GM23338 (cell line): ENCODE measurements around the gene ASB16. TPM values are rescaled to one million over a fixed set of nuclear protein-coding genes. Genes with fewer than 3 reads are reported as not detected.

ENCODE experiments used
- ATAC-seq: fragments of 200-7000 bp; cut with Tn5 transposase; 3 replicates; pipeline ENCODE4 v1.9.1; 2020
- DNase-seq: peaks from one replicate; pipeline ENCODE4 v3.0.0-alpha.2; 2015; ENCODE audit warnings: low spot score
- H2AFZ ChIP-seq: fragments of 200-600 bp; sonication (generic); 2 replicates; pipeline ENCODE4 v1.8.0; 2016; ENCODE audit warnings: antibody characterized with exemption, mild to moderate bottlenecking, moderate library complexity
- H3F3A ChIP-seq: fragments of 200-600 bp; sonication (generic); replicated peaks from 2 replicates; pipeline ENCODE4 v1.8.0; 2017; ENCODE audit warnings: antibody characterized with exemption, mixed run types, low read depth
- H3K27ac ChIP-seq: fragments of 200-600 bp; sonication (generic); 2 replicates; pipeline ENCODE4 v1.6.1; 2016; ENCODE audit warnings: low read depth
- H3K27me3 ChIP-seq: fragments of 200-600 bp; sonication (generic); 2 replicates; pipeline ENCODE4 v1.8.0; 2016; ENCODE audit warnings: mild to moderate bottlenecking, mixed run types, moderate library complexity; ENCODE audit not compliant: insufficient read depth
- H3K36me3 ChIP-seq: fragments of 200-600 bp; sonication (generic); 2 replicates; pipeline ENCODE4 v1.8.0; 2016; ENCODE audit warnings: mild to moderate bottlenecking; ENCODE audit not compliant: insufficient read depth
- H3K4me1 ChIP-seq: fragments of 200-600 bp; sonication (generic); 2 replicates; pipeline ENCODE4 v1.8.0; 2016; ENCODE audit warnings: mild to moderate bottlenecking, moderate library complexity; ENCODE audit not compliant: insufficient read depth
- H3K4me2 ChIP-seq: fragments of 200-600 bp; sonication (generic); 2 replicates; pipeline ENCODE4 v1.7.1; 2017; ENCODE audit warnings: mixed run types
- H3K4me3 ChIP-seq: fragments of 200-600 bp; sonication (generic); 2 replicates; pipeline ENCODE4 v1.6.1; 2016; ENCODE audit warnings: mixed run types
- H3K79me2 ChIP-seq: fragments of 200-600 bp; sonication (generic); replicated peaks from 2 replicates; pipeline ENCODE4 v1.8.0; 2017; ENCODE audit warnings: mild to moderate bottlenecking; ENCODE audit not compliant: insufficient read depth
- H3K9me2 ChIP-seq: fragments of 200-600 bp; sonication (generic); 2 replicates; pipeline ENCODE4 v1.8.0; 2017; ENCODE audit not compliant: insufficient read depth
- H4K20me1 ChIP-seq: fragments of 200-600 bp; sonication (generic); replicated peaks from 2 replicates; pipeline ENCODE4 v1.8.0; 2017; ENCODE audit warnings: mild to moderate bottlenecking; ENCODE audit not compliant: insufficient read depth
- H3K27ac Mint-ChIP-seq: 2 replicates; pipeline ENCODE4 v1.8.0; 2020; ENCODE audit warnings: inconsistent platforms, mild to moderate bottlenecking, moderate library complexity, mixed read lengths
- H3K27me3 Mint-ChIP-seq: 3 replicates; pipeline ENCODE4 v1.8.0; 2022; ENCODE audit warnings: low read depth, mild to moderate bottlenecking, moderate library complexity, mixed read lengths, inconsistent platforms; ENCODE audit not compliant: insufficient read depth, poor library complexity
- H3K36me3 Mint-ChIP-seq: 3 replicates; pipeline ENCODE4 v1.8.0; 2021; ENCODE audit warnings: low read depth, mild to moderate bottlenecking, inconsistent platforms, moderate library complexity, mixed read lengths
- H3K4me1 Mint-ChIP-seq: 3 replicates; pipeline ENCODE4 v1.8.0; 2020; ENCODE audit warnings: mild to moderate bottlenecking, inconsistent platforms, mixed read lengths
- H3K4me3 Mint-ChIP-seq: 3 replicates; pipeline ENCODE4 v1.8.0; 2021; ENCODE audit warnings: moderate library complexity, mild to moderate bottlenecking, inconsistent platforms, mixed read lengths
- H3K9me3 Mint-ChIP-seq: 3 replicates; pipeline ENCODE4 v1.8.0; 2020; ENCODE audit warnings: moderate library complexity, mild to moderate bottlenecking, inconsistent platforms, mixed read lengths
- EZH2 ChIP-seq: fragments of 200-600 bp; sonication (generic); IDR thresholded peaks from one replicate; pipeline ENCODE4 v1.8.0; 2017; ENCODE audit warnings: antibody characterized with exemption, mild to moderate bottlenecking, low read depth; ENCODE audit not compliant: unreplicated experiment
- EZH2phosphoT487 ChIP-seq: fragments of 200-600 bp; sonication (generic); IDR thresholded peaks from one replicate; pipeline ENCODE4 v1.8.1; 2018; ENCODE audit warnings: antibody characterized with exemption; ENCODE audit not compliant: unreplicated experiment
- JUNB ChIP-seq: IDR thresholded peaks from one replicate; pipeline ENCODE4 v1.6.1; 2016; ENCODE audit warnings: antibody characterized with exemption; ENCODE audit not compliant: unreplicated experiment
- POLR2AphosphoS5 ChIP-seq: IDR thresholded peaks from 2 replicates; pipeline ENCODE4 v1.6.1; 2016; ENCODE audit warnings: antibody characterized with exemption, low read depth
- STAT1 ChIP-seq: IDR thresholded peaks from one replicate; pipeline ENCODE4 v1.6.1; 2016; ENCODE audit warnings: antibody characterized with exemption; ENCODE audit not compliant: unreplicated experiment
- ZNF114 ChIP-seq: fragments of 250-450 bp; sonication (Bioruptor Pico); IDR thresholded peaks from 2 replicates; pipeline ENCODE4 v1.5.0; 2020; ENCODE audit warnings: mild to moderate bottlenecking, moderate library complexity
- ZNF331 ChIP-seq: fragments of 250-450 bp; sonication (Bioruptor Pico); IDR thresholded peaks from 2 replicates; pipeline ENCODE4 v1.5.0; 2020; ENCODE audit warnings: low read depth, mild to moderate bottlenecking, moderate library complexity
- ZNF462 ChIP-seq: fragments of 250-450 bp; sonication (Bioruptor Pico); IDR thresholded peaks from 2 replicates; pipeline ENCODE4 v1.5.0; 2020; ENCODE audit warnings: mild to moderate bottlenecking, moderate library complexity
- polyA plus RNA-seq: library from polyadenylated mRNA; unstranded; fragments of >200 nt; fragmentation: Nextera tagmentation; extraction: Ambion mirVana; gene quantifications from 2 replicates; pipeline ENCODE4 v1.2.1, GENCODE V29; 2016
- total RNA-seq: library from RNA; depleted of rRNA; stranded (reverse); fragments of >200 nt; shearing (Covaris generic); gene quantifications from 2 replicates; pipeline ENCODE4 v1.2.3, GENCODE V29; 2014
- TF ChIP-seq, protein P1 (sequence below), 2 experiments: fragments of 200-600 bp in 1 of 2; sonication (generic) in 1 of 2; conservative IDR thresholded peaks; 2 replicates each; pipeline versions ENCODE4 v1.5.1 to v1.6.1; 2016 to 2017; ENCODE audit warnings: antibody characterized with exemption in 2 of 2, low read depth in 2 of 2, mild to moderate bottlenecking in 2 of 2, moderate library complexity in 1 of 2
- TF ChIP-seq, protein P2 (sequence below): IDR thresholded peaks from 2 replicates; pipeline ENCODE4 v1.6.1; 2016; ENCODE audit warnings: antibody characterized with exemption

Gene ASB16
- total and polyA plus RNA-seq, 2 experiments from 2014 or later: 0.47 TPM; not detected in 1

DNA sequence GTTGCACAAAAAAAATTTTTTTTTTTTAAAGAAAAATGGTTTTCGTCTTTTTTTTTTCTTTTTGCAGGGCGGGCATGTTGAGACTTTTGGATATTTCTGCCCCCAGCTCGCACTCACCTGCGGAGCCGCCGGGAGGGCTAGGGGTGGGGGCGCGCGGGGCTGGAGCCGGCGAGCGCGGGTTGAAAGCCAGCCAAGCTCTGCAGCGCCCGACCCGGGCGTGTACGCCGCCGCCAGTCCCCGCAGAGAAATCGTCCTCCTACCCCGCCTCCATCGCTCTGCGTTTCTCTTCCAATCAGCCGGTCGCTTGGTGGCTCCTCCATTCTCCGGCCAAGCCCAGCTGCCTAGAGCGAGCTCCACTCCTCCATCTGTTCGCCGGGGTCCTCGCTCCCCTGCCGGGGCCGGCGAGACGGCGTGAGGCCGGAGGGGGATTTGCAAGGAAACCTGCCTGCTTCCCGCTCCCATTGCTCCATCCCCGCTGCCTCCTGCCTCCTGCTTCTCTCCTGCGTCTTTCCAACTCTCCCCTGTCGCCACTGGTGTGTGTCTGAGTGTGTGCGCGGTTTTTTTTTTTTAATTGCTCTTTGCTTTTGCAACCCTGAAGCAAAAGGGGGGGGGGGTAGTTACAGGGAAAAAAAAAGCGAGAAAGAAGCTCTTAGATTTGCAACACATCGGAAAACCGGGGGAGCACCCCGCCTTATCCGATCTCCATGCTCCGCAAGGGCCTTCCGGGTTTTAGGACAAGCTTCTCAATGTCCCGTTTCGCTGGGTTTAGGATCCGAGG, 50.8 kb downstream of the ASB16 start:
- Mint-ChIP-seq H3K4me3 (peak overlapping the region; percentile 76), H3K27ac (peak overlapping the region; percentile 88), H3K4me1 (peaks cover 21% of the 10 kb centered on the region), H3K27me3 (peaks cover 17% of the 10 kb centered on the region), H3K36me3 (peaks cover 17% of the 10 kb centered on the region), H3K9me3 (no peaks in the 10 kb centered on the region)
- peak overlapping the region; percentile 66; the same call in 1 of the 2 replicates for H3K27ac ChIP-seq
- peaks cover 11% of the 10 kb centered on the region; the same call in 1 of the 2 replicates for H3K27me3 ChIP-seq
- peaks cover 29% of the 10 kb centered on the region for H3K79me2 ChIP-seq
- peak overlapping the region; percentile 93 for H2AFZ ChIP-seq
- ATAC-seq (peak; percentile 54), DNase-seq (peak; percentile 90)
- H3K9me2 ChIP-seq: no peaks in the 10 kb centered on the region
- peak overlapping the region; percentile 100 for H3K4me2 ChIP-seq
- TF ChIP-seq ZNF114 (CRISPR knock-in tag) (no peak), JUNB (no peak), EZH2 (peak; percentile 20), STAT1 (no peak), EZH2phosphoT487 (no peak), POLR2AphosphoS5 (peak; percentile 41)
- H3K36me3 ChIP-seq: no peaks in the 10 kb centered on the region
- peaks cover 18% of the 10 kb centered on the region for H3F3A ChIP-seq
- H4K20me1 ChIP-seq: no peaks in the 10 kb centered on the region
- H3K4me1 ChIP-seq: peaks cover 13% of the 10 kb centered on the region
- H3K4me3 ChIP-seq: peak overlapping the region; percentile 96

GRCh38 chr17:44221862-44222111, 51.3 kb downstream of the ASB16 start:
- Histone ChIP-seq H3K79me2 (peaks cover 25% of the 10 kb centered on the region), H3K4me2 (peak overlapping the region; percentile 100), H3K4me1 (peaks cover 13% of the 10 kb centered on the region), H2AFZ (peak overlapping the region; percentile 93), H3K36me3 (no peaks in the 10 kb centered on the region), H3K27ac (no peak overlapping the region), H4K20me1 (no peaks in the 10 kb centered on the region), H3K27me3 (peaks cover 11% of the 10 kb centered on the region; the same call in 1 of the 2 replicates), H3K4me3 (peak overlapping the region; percentile 96), H3F3A (peaks cover 16% of the 10 kb centered on the region), H3K9me2 (no peaks in the 10 kb centered on the region)
- Mint-ChIP-seq H3K9me3 (no peaks in the 10 kb centered on the region), H3K27me3 (peaks cover 13% of the 10 kb centered on the region), H3K4me3 (peak overlapping the region; percentile 76), H3K27ac (peak overlapping the region; percentile 88), H3K36me3 (peaks cover 12% of the 10 kb centered on the region), H3K4me1 (peaks cover 19% of the 10 kb centered on the region)
- no peak for DNase-seq
- ATAC-seq: no peak; the same call in 2 of the 3 replicates
- TF ChIP-seq EZH2phosphoT487 (no peak), ZNF331 (CRISPR knock-in tag) (no peak), POLR2AphosphoS5 (no peak), STAT1 (no peak), EZH2 (no peak), JUNB (no peak), ZNF462 (CRISPR knock-in tag) (no peak), ZNF114 (CRISPR knock-in tag) (no peak)
- TF ChIP-seq, protein P1, sequence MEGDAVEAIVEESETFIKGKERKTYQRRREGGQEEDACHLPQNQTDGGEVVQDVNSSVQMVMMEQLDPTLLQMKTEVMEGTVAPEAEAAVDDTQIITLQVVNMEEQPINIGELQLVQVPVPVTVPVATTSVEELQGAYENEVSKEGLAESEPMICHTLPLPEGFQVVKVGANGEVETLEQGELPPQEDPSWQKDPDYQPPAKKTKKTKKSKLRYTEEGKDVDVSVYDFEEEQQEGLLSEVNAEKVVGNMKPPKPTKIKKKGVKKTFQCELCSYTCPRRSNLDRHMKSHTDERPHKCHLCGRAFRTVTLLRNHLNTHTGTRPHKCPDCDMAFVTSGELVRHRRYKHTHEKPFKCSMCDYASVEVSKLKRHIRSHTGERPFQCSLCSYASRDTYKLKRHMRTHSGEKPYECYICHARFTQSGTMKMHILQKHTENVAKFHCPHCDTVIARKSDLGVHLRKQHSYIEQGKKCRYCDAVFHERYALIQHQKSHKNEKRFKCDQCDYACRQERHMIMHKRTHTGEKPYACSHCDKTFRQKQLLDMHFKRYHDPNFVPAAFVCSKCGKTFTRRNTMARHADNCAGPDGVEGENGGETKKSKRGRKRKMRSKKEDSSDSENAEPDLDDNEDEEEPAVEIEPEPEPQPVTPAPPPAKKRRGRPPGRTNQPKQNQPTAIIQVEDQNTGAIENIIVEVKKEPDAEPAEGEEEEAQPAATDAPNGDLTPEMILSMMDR (conservative IDR thresholded peaks at IDR 0.05; ENCODE audit: low read depth in 2 of 2): no peak
- TF ChIP-seq, protein P2, sequence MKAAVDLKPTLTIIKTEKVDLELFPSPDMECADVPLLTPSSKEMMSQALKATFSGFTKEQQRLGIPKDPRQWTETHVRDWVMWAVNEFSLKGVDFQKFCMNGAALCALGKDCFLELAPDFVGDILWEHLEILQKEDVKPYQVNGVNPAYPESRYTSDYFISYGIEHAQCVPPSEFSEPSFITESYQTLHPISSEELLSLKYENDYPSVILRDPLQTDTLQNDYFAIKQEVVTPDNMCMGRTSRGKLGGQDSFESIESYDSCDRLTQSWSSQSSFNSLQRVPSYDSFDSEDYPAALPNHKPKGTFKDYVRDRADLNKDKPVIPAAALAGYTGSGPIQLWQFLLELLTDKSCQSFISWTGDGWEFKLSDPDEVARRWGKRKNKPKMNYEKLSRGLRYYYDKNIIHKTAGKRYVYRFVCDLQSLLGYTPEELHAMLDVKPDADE: no peak
